GM04503 (cell line): ENCODE measurements around the gene ACAP1.
"Not testable (repeated sequence)": the region's sequence is repeated elsewhere in the genome, so short reads cannot be mapped to it uniquely, and the experiment has no call there.

ENCODE experiments used
- DNase-seq: peaks from one replicate; pipeline ENCODE4 v3.0.0-alpha.2; 2012; ENCODE audit warnings: low read depth

The ACAP1 gene

GRCh38 chr17:7355573-7355972, 19.2 kb downstream of the ACAP1 start:
- DNase-seq, result no peak

- DNase-seq, result no peak
Observed at GRCh38 chr17:7356072-7356549, 19.8 kb downstream of the ACAP1 start.

- DNase-seq, result no peak
Observed at GRCh38 chr17:7356756-7357155, 20.4 kb downstream of the ACAP1 start.

- no peak for DNase-seq
Observed at GRCh38 chr17:7357381-7357780, 21.1 kb downstream of the ACAP1 start.

- no peak for DNase-seq
Observed at GRCh38 chr17:7361906-7362305, 25.6 kb downstream of the ACAP1 start.

- no peak for DNase-seq
Observed at GRCh38 chr17:7363311-7363710, 27.0 kb downstream of the ACAP1 start.

- DNase-seq, result not testable (repeated sequence)
Observed at GRCh38 chr17:7365963-7366362, 29.6 kb downstream of the ACAP1 start.

- DNase-seq, result no peak
Observed at GRCh38 chr17:7367083-7367482, 30.8 kb downstream of the ACAP1 start.

GRCh38 chr17:7367918-7368598, 31.7 kb downstream of the ACAP1 start:
- no peak for DNase-seq

- not testable (repeated sequence) for DNase-seq
Observed at GRCh38 chr17:7368599-7368994, 32.3 kb downstream of the ACAP1 start.

- DNase-seq, result no peak
Observed at GRCh38 chr17:7369825-7370224, 33.5 kb downstream of the ACAP1 start.

GRCh38 chr17:7370853-7371252, 34.5 kb downstream of the ACAP1 start:
- DNase-seq, result no peak

GRCh38 chr17:7374353-7374752, 38.0 kb downstream of the ACAP1 start:
- DNase-seq, result no peak

GRCh38 chr17:7379134-7379533, 42.8 kb downstream of the ACAP1 start:
- no peak for DNase-seq

- DNase-seq, result no peak
Observed at GRCh38 chr17:7380321-7380720, 44.0 kb downstream of the ACAP1 start.

GRCh38 chr17:7380855-7381683, 44.7 kb downstream of the ACAP1 start, which contains the start of gene TNK1:
Gene TNK1, plus strand, starts transcription at chr17:7381089. Its CDS starts 1,838 bp downstream, at chr17:7382927.
- no peak for DNase-seq

- no peak for DNase-seq
Observed at GRCh38 chr17:7382901-7383300, 46.6 kb downstream of the ACAP1 start.

- no peak for DNase-seq
Observed at GRCh38 chr17:7383371-7383741, 47.0 kb downstream of the ACAP1 start.

GRCh38 chr17:7383742-7384488, 47.6 kb downstream of the ACAP1 start:
- DNase-seq, result no peak

GRCh38 chr17:7384489-7385081, 48.3 kb downstream of the ACAP1 start:
- DNase-seq, result no peak

GRCh38 chr17:7388856-7389255, 52.5 kb downstream of the ACAP1 start:
- no peak for DNase-seq
